ENCODE measurements around the gene PIP4K2A. TPM values are rescaled to one million over a fixed set of nuclear protein-coding genes. Genes with fewer than 3 reads are reported as not detected.

The PIP4K2A gene
- total RNA-seq, 1 experiment from 2014 or later = 21.4 TPM

DNA sequence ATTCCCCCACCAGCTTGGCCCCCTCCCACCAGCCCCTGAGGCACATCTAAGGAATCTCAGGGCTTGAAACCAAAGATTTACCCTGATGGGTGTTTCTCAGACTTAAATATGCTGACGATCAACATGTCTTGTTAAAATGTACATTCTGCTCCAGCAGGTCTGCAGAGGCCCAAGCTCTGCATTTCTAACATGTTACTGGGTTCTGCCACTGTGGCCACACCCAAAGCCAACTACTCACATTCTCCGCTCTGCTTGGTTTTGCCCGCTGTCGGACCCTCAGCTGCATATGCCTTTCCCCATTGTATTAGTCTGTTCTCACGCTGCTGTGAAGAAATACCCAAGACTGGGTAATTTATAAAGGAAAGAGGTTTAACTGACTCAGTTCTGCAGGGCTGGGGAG, 8.9 kb downstream of the PIP4K2A start:
- Histone ChIP-seq H3K4me3 (no peak overlapping the region), H3K9me3 (ENCODE audit: insufficient read depth, low read depth) (no peaks in the 10 kb centered on the region), H3K36me3 (ENCODE audit: low read depth) (no peaks in the 10 kb centered on the region), H3K79me2 (ENCODE audit: low read depth) (peaks cover 28% of the 10 kb centered on the region), H4K20me1 (ENCODE audit: insufficient read depth) (no peaks in the 10 kb centered on the region), H3K27me3 (ENCODE audit: insufficient read depth, low read depth) (no peaks in the 10 kb centered on the region), H3K27ac (no peak overlapping the region), H3K4me2 (no peak overlapping the region), H3K9me2 (ENCODE audit: insufficient read depth) (no peaks in the 10 kb centered on the region), H2AFZ (no peak overlapping the region), H3F3A (ENCODE audit: insufficient read depth, low read depth) (no peaks in the 10 kb centered on the region), H3K4me1 (replicated peaks; ENCODE audit: insufficient read depth) (no peaks in the 10 kb centered on the region)
- CTCF ChIA-PET = no interaction called here
- POLR2A ChIA-PET (ENCODE audit: unreplicated experiment) = no interaction called here
- DNase-seq = no peak
- intact Hi-C loops (cut with micrococcal nuclease; ENCODE audit: unreplicated experiment) = no loop called here
- TF ChIP-seq EZH2 (IDR thresholded peaks at IDR 0.05; ENCODE audit: low read depth) = no peak
- TF ChIP-seq, protein P1, sequence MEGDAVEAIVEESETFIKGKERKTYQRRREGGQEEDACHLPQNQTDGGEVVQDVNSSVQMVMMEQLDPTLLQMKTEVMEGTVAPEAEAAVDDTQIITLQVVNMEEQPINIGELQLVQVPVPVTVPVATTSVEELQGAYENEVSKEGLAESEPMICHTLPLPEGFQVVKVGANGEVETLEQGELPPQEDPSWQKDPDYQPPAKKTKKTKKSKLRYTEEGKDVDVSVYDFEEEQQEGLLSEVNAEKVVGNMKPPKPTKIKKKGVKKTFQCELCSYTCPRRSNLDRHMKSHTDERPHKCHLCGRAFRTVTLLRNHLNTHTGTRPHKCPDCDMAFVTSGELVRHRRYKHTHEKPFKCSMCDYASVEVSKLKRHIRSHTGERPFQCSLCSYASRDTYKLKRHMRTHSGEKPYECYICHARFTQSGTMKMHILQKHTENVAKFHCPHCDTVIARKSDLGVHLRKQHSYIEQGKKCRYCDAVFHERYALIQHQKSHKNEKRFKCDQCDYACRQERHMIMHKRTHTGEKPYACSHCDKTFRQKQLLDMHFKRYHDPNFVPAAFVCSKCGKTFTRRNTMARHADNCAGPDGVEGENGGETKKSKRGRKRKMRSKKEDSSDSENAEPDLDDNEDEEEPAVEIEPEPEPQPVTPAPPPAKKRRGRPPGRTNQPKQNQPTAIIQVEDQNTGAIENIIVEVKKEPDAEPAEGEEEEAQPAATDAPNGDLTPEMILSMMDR (conservative IDR thresholded peaks at IDR 0.05) = no peak
- no TSS peak for BruUV-seq (replicated peaks)

DNA sequence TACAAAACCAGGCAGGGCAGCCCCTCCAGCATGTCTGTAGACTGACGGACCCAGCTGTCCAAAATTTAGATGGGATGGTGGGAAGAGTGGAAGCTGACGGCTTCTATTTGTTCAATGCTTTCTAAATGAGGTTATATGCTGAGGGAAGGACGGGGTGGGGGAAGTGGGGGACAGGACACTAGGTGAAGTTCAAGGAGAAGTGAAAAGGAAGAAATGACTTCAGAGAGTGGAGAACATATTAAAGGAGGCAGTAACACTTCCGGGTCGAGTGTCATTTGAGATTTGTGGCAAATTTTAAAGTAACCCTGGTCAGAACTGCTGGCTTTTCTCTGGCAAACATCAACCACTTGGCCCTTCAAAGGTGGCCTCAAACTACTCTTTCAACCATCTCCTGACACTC, 9.4 kb downstream of the PIP4K2A start:
- Histone ChIP-seq H3F3A (ENCODE audit: insufficient read depth, low read depth) (no peaks in the 10 kb centered on the region), H3K27ac (no peak overlapping the region), H3K27me3 (ENCODE audit: insufficient read depth, low read depth) (no peaks in the 10 kb centered on the region), H3K79me2 (ENCODE audit: low read depth) (peaks cover 25% of the 10 kb centered on the region), H3K36me3 (ENCODE audit: low read depth) (no peaks in the 10 kb centered on the region), H3K4me1 (replicated peaks; ENCODE audit: insufficient read depth) (no peaks in the 10 kb centered on the region), H4K20me1 (ENCODE audit: insufficient read depth) (no peaks in the 10 kb centered on the region), H3K4me2 (no peak overlapping the region), H3K4me3 (no peak overlapping the region), H2AFZ (no peak overlapping the region), H3K9me3 (ENCODE audit: insufficient read depth, low read depth) (no peaks in the 10 kb centered on the region), H3K9me2 (ENCODE audit: insufficient read depth) (no peaks in the 10 kb centered on the region)
- DNase-seq = no peak
- POLR2A ChIA-PET (ENCODE audit: unreplicated experiment) = no interaction called here
- CTCF ChIA-PET = no interaction called here
- BruUV-seq (replicated peaks) = no TSS peak
- intact Hi-C loops (cut with micrococcal nuclease; ENCODE audit: unreplicated experiment) = no loop called here
- TF ChIP-seq EZH2 (IDR thresholded peaks at IDR 0.05; ENCODE audit: low read depth) = no peak
- TF ChIP-seq, protein P1 (conservative IDR thresholded peaks at IDR 0.05) = no peak

DNA sequence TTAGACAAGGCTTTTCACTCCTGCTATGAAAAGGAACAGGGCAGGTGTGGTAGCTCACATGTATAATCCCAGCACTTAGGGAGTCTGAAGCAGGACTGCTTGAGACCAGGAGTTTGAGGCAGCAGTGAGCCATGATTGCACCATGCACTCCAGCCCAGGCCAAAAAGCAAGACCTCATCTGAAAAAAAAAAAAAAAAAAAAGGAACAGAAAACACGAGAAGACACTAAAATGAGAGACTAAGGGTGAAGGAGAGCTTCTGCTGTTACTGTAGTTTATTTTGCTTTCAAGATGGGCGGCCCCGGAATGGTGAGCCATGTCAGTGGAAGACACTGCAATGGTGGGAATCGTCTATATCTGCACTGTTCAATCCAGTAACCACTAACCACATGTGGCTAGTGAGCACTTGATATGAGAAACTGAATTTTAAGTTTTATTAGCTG, 9.9 kb downstream of the PIP4K2A start:
- intact Hi-C loops (cut with micrococcal nuclease; ENCODE audit: unreplicated experiment) = no loop called here
- POLR2A ChIA-PET (ENCODE audit: unreplicated experiment) = no interaction called here
- peaks cover 21% of the 10 kb centered on the region; the same call in 1 of the 2 replicates for H3K79me2 ChIP-seq (ENCODE audit: low read depth)

More for the DNA sequence above, 9.9 kb downstream of the PIP4K2A start:
- Histone ChIP-seq H3K9me2 (ENCODE audit: insufficient read depth) (no peaks in the 10 kb centered on the region), H3K27me3 (ENCODE audit: insufficient read depth, low read depth) (no peaks in the 10 kb centered on the region), H3K4me3 (no peak overlapping the region), H3K9me3 (ENCODE audit: insufficient read depth, low read depth) (no peaks in the 10 kb centered on the region), H2AFZ (no peak overlapping the region), H3K4me2 (no peak overlapping the region), H3K36me3 (ENCODE audit: low read depth) (no peaks in the 10 kb centered on the region), H3K27ac (no peak overlapping the region), H3K4me1 (replicated peaks; ENCODE audit: insufficient read depth) (no peaks in the 10 kb centered on the region), H3F3A (ENCODE audit: insufficient read depth, low read depth) (no peaks in the 10 kb centered on the region), H4K20me1 (ENCODE audit: insufficient read depth) (no peaks in the 10 kb centered on the region)
- CTCF ChIA-PET = no interaction called here
- BruUV-seq (replicated peaks) = no TSS peak
- DNase-seq = no peak
- TF ChIP-seq EZH2 (IDR thresholded peaks at IDR 0.05; ENCODE audit: low read depth) = no peak
- TF ChIP-seq, protein P1 (conservative IDR thresholded peaks at IDR 0.05) = no peak
